SIG-M5 (cell line): ENCODE data around the gene PLEKHS1.

Experiments used
- DNase-seq: peaks from one replicate; lab custom pipeline; 2025; lab: John Stamatoyannopoulos, UW

PLEKHS1 gene

DNA sequence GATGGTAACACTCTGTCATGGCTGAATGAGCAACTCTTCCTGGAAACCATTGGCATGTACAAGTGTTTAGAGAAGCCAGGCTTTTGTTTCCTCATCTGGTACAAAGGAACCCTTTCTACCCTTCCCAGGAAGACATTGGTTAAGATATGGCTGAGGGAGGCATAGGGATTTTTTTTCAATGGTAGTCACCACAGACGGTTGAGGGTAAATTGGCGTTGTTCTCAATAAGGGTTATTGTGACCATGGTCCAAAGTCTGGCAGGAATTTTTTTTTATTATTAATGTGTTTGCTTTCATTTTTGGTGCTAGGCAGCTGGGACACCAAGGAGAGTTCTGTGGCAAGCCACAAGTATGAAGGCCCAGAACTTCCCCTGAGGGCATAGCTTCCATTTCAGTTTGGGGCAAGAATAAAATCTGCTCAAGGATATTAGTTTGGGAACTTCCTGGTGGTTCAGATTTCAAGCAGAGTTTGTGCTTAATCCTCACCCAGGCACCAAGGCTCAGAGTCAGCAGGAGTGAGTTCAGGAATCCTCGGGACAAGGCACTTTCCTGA lies at the start of gene PLEKHS1:
Gene PLEKHS1 (plus strand): TSS at position 502 of the 552 bp plus-strand sequence. CDS start 3,596 bp downstream, outside the sequence.
- DNase-seq = no peak

GRCh38 chr10:113704637-113705343 lies 46.7 kb upstream of the PLEKHS1 start:
- no peak for DNase-seq

- DNase-seq = no peak
Measured at GRCh38 chr10:113705344-113705652, 46.2 kb upstream of the PLEKHS1 start.

GRCh38 chr10:113706623-113707022 lies 44.9 kb upstream of the PLEKHS1 start:
- DNase-seq = no peak

DNA sequence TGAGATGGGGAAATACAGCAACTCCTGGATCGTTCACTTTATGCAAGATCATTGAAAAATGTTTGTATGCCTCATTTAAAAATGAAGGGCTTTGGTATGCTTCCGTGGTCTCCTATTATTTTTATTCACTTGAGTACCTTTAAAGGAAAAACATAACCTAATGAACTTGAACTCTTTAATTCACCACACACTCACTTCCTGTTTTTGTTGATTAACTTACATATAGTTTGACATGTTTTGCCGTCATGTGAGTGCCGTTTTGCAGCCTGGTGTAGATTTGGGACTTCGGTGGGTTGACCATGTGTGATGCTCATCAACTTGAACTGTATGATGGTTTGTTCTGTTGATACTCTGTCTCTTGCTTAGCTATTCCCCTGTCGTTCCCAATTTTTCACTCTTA lies 42.8 kb upstream of the PLEKHS1 start:
- no peak for DNase-seq

DNA sequence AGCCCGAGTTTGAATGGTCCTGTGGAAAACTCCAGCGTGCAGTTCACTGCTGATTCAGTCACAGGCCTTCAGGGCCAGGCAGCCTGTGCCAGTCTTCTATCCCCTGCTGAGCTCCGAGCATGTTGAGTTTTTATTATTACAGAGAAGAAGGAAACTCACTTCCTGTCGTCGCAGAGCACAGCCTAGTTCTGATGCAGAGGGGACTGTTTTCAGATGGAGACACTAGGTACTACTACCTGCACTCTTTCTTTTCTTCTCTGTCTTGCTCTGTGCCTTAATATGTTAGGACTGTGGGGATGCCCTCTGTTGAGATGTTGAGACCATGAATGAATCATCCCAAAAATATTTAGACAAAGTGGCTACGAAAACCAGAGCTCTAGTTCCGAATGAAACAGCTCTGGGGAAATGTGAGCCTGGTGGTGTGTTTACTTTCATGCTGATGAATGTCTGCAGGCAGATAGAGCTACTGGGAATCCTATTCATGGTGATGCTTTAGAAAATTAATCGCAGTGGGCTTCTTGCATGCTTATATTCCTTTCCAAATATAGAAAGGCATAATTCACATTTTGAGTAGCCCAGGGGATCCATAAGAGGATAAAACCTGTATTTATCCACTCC lies 42.2 kb upstream of the PLEKHS1 start:
- no peak for DNase-seq

- no peak for DNase-seq
Measured at GRCh38 chr10:113711142-113711541, 40.3 kb upstream of the PLEKHS1 start.

GRCh38 chr10:113712024-113712423 lies 39.5 kb upstream of the PLEKHS1 start:
- DNase-seq = no peak

DNA sequence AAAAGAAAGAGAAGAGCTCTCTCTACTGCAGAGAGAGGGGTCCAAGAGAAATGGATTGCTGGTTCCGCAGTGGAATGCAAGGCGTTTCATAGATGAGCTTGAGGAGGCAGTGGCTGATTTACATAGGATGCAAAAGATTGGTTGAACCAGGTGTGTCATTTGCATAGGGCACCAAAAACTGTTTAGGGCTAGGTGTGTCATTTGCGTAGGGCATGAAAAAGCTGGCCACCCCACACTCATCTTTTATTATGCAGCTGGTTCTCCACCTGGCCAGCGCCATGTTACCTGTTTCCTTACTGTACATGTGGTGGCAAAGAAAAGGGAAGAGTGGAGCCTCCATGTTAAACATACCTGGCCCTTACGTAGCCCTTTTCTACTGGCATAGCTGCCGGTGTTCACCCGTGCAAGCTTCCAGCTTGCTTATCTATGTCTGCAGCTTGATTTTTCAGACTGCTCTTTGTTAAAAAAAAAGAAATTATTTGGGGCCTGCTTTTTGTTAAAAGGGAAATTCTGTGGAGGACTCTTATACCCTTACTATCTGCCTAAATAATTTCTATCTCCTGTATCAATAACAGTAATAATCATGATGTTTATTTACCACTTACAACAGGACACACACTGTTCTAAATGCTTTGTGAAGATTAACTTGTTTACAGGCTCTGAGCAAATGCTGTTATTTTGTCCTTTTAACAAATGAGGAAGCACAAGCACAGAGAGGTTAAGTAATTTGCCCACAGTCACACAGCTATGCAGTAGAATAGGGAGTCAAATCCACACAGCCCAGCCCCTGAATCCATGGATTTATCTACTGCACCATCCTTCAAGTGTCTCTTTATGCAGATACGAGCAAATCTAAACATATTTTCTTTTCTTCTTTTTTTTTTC lies 38.5 kb upstream of the PLEKHS1 start:
- no peak for DNase-seq

DNA sequence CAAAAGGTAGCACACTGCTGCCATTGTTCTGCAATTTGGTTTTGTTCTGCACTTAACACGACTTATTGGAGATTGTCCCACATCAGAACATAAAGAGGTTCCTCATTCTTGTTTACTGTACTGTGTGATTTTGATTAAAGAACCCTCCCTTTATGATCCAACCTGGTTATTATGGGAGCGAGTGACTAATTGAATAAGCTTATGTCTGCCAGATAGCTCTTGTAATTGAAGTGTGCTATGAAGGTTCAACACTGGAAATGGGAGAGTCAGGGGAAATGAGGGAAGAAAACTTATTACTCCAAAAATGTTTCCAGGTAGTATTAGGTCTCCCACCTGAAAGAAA lies 37.9 kb upstream of the PLEKHS1 start:
- DNase-seq = no peak

DNA sequence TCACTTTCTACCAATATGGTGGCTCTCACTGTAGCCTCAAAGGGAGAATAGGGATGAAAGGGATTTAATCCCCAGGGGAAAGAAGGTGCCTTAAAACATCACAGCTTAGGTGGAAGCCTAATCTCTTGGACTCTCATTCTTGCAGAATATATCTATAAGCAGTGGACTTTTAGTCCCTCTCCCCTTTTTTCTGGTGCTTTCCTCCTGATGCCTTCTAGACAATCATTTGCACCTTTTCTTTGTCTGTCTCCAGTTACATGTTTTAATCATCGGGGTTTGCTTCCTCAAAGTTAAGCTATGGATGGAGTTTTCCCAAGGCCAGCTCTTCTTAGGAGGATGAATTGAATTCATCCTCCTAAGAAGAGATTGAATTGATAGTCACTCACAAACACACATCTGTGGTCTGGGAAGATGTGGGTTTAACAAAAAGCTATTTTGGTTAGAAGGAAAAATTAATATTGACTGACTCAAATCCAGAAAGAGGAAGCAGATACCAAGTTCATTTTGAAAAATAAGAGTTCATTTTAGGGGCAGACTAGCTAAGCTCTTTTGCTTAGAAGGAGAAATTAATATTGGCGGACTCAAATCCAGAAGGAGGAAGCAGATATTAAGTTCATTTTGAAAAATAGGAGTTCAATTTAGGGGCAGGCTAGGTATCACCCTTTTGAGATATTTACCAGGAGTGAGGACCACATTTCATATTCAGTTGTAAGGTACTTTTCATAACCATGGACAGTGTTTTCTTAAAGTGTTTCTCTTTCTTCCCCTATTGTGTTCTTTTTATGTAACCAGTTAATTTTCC lies 35.2 kb upstream of the PLEKHS1 start:
- no peak for DNase-seq

DNA sequence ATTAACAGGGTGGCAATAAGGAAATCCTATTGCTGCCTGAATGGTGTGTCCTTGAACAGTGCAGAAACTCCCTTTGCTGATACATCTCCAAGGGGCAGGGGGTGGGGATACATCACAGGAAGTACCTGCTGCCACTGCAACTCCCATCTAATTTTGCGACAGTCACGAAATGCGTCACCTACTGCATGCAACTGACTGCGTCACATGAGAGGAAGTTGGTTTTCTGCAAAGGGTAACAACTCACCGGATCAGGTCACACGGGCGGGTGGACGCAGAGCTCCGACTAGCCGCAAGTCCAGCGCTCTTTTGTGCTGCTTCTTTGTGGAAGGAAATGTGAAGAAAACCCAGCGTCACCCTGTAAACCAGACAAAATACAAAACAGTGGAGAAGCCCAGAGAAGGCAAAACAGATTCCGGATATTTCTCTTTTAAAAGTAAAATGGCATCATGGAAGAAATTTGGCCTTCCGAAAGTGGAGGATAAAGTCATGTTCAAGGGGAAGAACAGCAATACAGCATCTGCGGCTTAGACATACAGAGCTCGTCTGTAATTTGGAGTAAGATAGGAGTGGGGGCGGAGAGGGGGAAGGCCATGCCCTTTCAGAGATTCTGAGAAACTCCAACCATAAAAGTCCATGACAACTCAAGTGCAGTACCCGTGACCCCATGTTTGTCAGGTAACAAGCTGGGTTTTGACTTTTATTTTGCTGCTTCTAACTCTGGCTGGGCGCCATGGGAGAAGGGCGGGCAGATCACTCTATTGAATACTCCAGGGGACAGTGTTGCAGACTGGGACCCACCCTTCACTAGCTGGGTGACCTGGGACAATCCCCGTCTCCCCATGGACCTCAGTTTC lies 32.3 kb upstream of the PLEKHS1 start:
- no peak for DNase-seq

- no peak for DNase-seq
Measured at GRCh38 chr10:113720386-113720785, 31.1 kb upstream of the PLEKHS1 start.

- no peak for DNase-seq
Measured at GRCh38 chr10:113732160-113732881, 19.2 kb upstream of the PLEKHS1 start.

- DNase-seq = no peak
Measured at GRCh38 chr10:113732966-113733365, 18.5 kb upstream of the PLEKHS1 start.

GRCh38 chr10:113733635-113734034 lies 17.8 kb upstream of the PLEKHS1 start:
- DNase-seq = no peak

DNA sequence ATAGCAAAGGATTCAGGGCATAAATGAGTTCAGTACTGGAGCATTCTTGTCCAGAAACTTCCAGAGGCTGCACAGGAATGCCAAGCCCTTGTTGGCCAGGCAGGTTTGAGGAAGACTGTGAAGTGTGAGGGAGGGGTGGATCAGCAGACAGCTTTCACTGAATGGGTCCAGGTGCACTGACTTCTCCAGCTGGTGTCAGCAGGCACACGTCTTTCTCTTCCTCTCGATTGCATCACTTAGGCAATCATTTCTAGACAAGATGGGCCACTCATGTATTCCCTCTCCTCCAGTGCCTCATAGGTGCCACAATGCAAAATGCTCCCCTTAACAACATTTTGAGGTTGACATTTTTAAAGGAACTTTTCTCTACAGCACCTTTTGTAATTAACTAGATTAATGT lies 15.6 kb upstream of the PLEKHS1 start:
- DNase-seq = no peak

GRCh38 chr10:113736576-113736975 lies 14.9 kb upstream of the PLEKHS1 start:
- DNase-seq = no peak

- DNase-seq = no peak
Measured at GRCh38 chr10:113739031-113739430, 12.5 kb upstream of the PLEKHS1 start.

DNA sequence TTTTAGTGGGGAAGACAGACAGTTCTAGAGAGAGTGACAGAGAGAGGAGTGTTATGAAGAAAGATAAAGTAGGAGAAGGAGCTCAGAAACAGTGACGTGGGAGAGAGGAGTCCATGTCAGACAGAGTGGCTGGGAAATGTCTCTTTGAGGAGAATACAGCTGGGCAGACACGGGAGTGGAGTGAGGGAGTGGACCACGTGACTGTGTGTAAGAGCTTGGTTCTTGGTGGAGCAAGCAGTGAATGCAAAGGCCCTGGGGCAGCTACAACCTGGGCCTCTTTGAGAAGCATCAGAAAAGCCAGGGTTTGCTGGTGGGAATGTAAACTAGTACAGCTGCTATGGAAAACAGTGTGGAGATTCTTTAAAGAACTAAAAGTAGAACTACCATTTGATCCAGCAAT lies 11.9 kb upstream of the PLEKHS1 start:
- no peak for DNase-seq
